Measurements from ENCODE around the gene DCAF15. TPM values are rescaled to one million over a fixed set of nuclear protein-coding genes. Genes with fewer than 3 reads are reported as not detected.

DCAF15 gene
- total and polyA plus RNA-seq, 7 donors = 9.2 to 25.3 (median 16.6) TPM

- H3K27ac ChIP-seq = no peak overlapping the region
- no peaks in the 10 kb centered on the region for H3K27me3 ChIP-seq (ENCODE audit: insufficient read depth in 3 of 3, low read length in 2 of 3)
- intact Hi-C loops (cut with DNase I) = no loop called here
- 85 to 93% (median 87%) methylated on average over 3 of the region's 3 CpGs for WGBS, 3 donors
- no peaks in the 10 kb centered on the region for H3K4me1 ChIP-seq
- TF ChIP-seq CTCF (IDR thresholded peaks at IDR 0.05) = no peak
- no peaks in the 10 kb centered on the region for H3K9me3 ChIP-seq
- ATAC-seq (no peak), DNase-seq (no peak)
- H3K4me3 ChIP-seq = no peak overlapping the region
- peaks cover 0 to 93% of the 10 kb centered on the region in 2 donors for H3K36me3 ChIP-seq (ENCODE audit: insufficient read depth in 1 of 2, low read depth in 1 of 2)
Measured at GRCh38 chr19:13914777-13915176, 37.5 kb upstream of the DCAF15 start.

GRCh38 chr19:13917888-13918406 is 34.4 kb upstream of the DCAF15 start:
- no peaks in the 10 kb centered on the region for H3K4me1 ChIP-seq
- peaks cover 0 to 95% of the 10 kb centered on the region in 2 donors for H3K36me3 ChIP-seq (ENCODE audit: insufficient read depth in 1 of 2, low read depth in 1 of 2)
- intact Hi-C loops (cut with DNase I) = no loop called here
- no peak overlapping the region for H3K27ac ChIP-seq
- H3K27me3 ChIP-seq (ENCODE audit: insufficient read depth in 3 of 3, low read length in 2 of 3) = no peaks in the 10 kb centered on the region
- no peak for DNase-seq
- H3K9me3 ChIP-seq = no peaks in the 10 kb centered on the region
- TF ChIP-seq CTCF (IDR thresholded peaks at IDR 0.05) = no peak
- H3K4me3 ChIP-seq = no peak overlapping the region
- no peak for ATAC-seq
- 76 to 80% (median 79%) methylated on average over 14 of the region's 14 CpGs for WGBS, 3 donors

GRCh38 chr19:13918726-13919411 is 33.4 kb upstream of the DCAF15 start:
- H3K27ac ChIP-seq = no peak overlapping the region

GRCh38 chr19:13920524-13920923 is 31.8 kb upstream of the DCAF15 start:
- DNase-seq (no peak), ATAC-seq (no peak)
- 96 to 100% (median 98%) methylated on average over 11 of the region's 11 CpGs for WGBS, 3 donors
- no peak for TF ChIP-seq CTCF (IDR thresholded peaks at IDR 0.05)
- Histone ChIP-seq H3K4me1 (no peaks in the 10 kb centered on the region), H3K36me3 (ENCODE audit: insufficient read depth in 1 of 2, low read depth in 1 of 2) (peaks cover 0 to 92% of the 10 kb centered on the region in 2 donors), H3K27me3 (ENCODE audit: insufficient read depth in 3 of 3, low read length in 2 of 3) (no peaks in the 10 kb centered on the region), H3K4me3 (no peak overlapping the region), H3K27ac (no peak overlapping the region), H3K9me3 (no peaks in the 10 kb centered on the region)
- intact Hi-C loops (cut with DNase I) = no loop called here

More at GRCh38 chr19:13918726-13919411, 33.4 kb upstream of the DCAF15 start:
- ATAC-seq (no peak), DNase-seq (no peak)
- Histone ChIP-seq H3K4me1 (no peaks in the 10 kb centered on the region), H3K36me3 (ENCODE audit: insufficient read depth in 1 of 2, low read depth in 1 of 2) (peaks cover 0 to 95% of the 10 kb centered on the region in 2 donors), H3K9me3 (no peaks in the 10 kb centered on the region), H3K27me3 (ENCODE audit: insufficient read depth in 3 of 3, low read length in 2 of 3) (no peaks in the 10 kb centered on the region), H3K4me3 (no peak overlapping the region)
- 87 to 91% (median 89%) methylated on average over 32 to 34 of the region's 34 CpGs for WGBS, 3 donors
- intact Hi-C loops (cut with DNase I) = no loop called here
- no peak for TF ChIP-seq CTCF (IDR thresholded peaks at IDR 0.05)

Measured in psoas muscle (tissue), 8 donors.